NOMO-1 (cell line): ENCODE measurements around the gene KPNA6.
"Not testable (repeated sequence)": the region's sequence is repeated elsewhere in the genome, so short reads cannot be mapped to it uniquely, and the experiment has no call there.

Experiments
- DNase-seq, 2 experiments: peaks; one replicate each; lab custom pipeline; 2025; ENCODE audit not compliant: unreplicated experiment in 2 of 2; lab: John Stamatoyannopoulos, UW

KPNA6 gene

DNA sequence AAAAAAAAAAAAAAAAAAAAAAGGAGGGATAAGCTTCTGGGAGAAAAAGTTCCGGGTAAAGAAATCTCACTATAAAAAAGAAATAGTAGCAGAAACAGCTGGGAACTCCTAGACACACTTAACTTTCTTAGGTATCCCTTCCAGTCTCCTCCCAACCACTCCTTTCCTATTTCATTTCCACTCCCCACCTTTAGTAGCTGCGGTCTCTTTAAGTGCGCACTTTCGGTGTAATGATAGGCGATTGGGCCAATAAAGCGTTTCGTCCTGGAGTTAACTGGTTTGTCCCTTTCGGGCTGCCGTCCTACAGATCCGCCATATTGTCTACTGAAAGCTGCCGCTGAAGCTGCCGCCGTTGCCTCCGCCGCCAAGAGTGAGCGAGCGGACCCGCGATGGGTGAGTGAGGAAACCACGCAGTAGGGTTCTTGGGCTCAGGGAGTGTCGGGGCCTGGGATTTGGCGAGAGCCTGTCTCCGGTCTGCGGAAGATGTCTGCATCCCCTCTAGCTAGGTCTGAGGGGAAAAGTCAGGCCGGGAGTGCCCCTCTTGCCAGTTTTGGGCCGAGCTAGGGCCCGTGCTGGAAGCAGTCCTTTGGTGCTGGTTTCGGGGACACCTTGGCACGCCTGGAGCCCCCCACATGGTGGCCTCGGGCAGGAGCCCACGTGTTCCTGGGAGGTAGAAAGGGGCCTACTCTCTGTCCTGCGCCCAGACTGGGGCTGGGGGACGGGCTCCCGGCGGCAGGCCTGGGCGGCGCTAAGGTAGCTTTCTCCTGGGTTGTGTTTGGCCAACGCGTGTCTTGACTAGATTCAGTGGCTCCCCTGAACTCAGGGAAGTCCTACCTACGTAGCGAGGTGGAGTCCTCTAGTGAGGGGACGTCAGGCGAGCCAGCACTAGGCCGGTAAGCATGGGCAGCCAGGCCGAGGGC is at the start of gene KPNA6:
Gene KPNA6, plus strand, starts transcription at position 315 of the 920 bp plus-strand sequence. Its CDS starts 75 bp downstream, at position 390.
- DNase-seq: peak; percentile 91

DNA sequence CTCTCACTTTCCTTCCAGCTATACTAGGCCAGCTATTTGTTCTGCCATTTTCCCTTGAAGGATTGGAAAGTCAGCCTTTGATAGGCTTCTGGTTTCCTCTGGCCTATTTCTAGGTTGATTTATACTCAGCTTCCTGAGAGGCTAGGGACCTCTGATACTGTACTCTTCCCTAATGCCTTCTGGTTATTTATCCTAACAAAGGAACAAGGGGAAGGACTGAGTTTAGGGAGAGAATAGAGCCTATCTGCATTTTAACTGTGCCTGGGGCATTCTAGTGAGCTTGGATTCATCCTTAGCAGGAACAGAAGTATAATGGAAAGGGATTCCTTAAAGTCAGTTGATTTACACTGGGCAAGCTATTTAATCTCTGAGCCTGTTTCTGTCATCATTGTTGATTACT is 46.9 kb upstream of the KPNA6 start:
- DNase-seq: no peak

DNA sequence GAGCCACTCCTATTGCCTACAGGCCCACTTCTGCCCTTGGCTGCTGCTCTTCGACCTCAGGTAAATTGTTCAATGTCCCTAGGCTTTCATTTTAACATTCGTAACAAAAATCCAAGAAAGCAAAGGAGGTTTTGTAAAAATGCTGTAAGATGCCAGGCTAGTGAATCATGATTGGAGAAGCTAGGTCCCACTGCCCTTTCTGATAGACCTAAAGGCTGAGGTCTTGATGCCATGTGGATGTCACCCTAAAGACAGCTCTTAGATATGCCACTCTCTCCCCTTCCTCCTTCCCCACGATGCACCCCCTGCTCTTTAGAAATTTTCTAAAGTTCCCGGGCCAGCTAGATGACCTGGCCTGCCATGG is 45.0 kb upstream of the KPNA6 start:
- no peak for DNase-seq

DNA sequence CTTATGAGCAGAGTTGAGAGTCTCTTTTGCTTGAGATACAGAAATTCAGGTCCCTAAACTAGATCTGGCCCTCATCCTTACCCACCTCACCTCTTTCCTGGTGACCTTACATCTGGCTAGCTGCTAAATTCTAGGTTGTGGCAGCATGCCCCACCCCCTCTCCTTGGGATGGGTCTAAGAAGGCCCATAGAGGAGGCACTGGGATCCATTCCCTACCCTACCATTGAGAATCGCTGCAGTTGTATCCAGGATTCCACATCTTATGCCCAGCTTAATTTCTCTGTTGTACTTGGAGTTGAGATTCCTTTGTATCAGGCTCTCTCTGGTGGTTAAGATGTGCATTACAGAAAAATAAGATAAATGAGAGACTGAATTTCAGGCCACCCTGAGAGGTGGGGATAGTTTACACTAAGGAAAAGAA is 44.6 kb upstream of the KPNA6 start:
- peak; percentile 13 to 57 for DNase-seq

DNA sequence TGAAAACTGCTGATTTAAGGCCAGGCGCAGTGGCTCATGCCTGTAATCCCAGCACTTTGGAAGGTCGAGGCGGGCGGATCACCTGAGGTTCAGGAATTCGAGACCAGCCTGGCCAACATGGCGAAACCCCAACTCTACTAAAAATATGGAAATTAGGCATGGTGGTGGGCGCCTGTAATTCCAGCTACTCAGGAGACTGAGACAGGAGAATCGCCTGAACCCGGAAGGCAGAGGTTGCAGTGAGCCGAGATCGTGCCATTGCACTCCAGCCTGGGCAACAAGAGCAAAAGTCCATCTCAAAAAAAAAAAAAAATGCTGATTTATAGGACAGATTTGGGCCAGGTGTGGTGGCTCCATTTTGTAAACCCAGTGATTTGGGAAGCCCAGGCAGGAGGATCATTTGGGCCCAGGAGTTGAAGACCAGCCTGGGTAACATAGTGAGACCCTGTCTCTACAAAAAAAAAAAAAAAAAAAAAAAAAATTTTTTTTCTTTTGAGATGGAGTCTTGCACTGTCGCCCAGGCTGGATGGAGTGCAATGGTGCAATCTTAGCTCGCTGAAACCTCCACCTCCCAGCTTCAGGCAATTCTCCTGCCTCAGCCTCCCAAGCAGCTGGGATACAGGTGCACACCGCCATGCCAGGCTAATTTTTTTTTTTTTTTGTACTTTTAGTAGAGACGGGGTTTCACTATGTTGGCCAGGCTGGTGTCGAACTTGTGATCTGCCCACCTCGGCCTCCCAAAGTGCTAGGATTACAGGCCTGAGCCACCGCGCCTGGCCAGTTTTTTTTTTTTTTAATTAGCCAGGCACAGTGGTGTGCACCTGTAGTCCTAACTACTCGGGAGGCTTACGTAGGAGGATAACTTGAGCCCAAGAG is 42.0 kb upstream of the KPNA6 start:
- DNase-seq: peak in 1 of 2 experiments; percentile 10

DNA sequence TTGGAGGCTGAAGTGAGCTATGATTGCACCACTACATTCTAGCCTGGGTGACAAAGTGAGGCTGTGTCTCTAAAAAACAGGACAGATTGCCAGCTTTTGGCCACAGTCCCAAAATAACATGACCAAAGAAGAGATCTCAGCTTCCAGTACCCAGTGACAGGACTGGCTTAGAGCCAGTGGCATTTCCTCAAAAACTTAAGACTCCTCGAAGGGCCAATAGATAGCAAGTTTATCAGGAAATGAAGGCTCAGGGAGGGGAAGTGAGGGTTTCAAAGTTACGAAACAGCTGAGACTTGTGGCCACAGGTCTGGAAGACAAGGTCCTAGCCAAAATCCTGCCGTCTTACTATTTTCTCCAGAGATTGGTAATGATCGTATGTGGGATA is 41.4 kb upstream of the KPNA6 start:
- DNase-seq: peak; percentile 91 to 98

DNA sequence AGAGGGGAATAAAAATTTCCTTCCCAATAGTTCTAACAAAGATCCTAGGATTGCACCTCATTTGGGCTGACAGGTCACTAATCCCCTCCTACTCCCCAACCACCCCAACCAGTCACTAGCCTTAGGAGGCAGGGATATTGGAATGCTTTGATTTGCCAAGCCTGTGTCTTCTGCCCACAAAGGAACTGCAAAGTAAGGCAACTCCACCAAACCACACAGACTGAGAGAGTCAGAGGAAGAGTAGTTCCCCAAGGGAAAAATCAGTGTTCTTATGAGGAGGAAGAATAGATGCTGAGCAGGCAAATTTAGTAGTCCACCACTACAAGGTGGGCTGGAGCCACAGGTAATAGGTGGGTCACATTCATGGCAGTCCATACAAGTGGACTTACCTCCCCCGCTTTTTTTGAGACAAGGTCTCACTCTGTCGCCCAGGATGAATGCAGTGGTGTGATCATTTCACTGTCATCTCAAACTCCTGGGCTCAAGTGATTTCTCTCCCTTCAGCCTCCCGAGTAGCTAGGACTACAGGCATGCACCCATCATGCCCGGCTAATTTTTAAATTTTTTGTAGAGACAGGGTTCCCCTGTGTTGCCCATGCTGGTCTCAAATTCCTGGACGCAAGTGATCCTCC is 38.8 kb upstream of the KPNA6 start:
- no peak for DNase-seq

DNA sequence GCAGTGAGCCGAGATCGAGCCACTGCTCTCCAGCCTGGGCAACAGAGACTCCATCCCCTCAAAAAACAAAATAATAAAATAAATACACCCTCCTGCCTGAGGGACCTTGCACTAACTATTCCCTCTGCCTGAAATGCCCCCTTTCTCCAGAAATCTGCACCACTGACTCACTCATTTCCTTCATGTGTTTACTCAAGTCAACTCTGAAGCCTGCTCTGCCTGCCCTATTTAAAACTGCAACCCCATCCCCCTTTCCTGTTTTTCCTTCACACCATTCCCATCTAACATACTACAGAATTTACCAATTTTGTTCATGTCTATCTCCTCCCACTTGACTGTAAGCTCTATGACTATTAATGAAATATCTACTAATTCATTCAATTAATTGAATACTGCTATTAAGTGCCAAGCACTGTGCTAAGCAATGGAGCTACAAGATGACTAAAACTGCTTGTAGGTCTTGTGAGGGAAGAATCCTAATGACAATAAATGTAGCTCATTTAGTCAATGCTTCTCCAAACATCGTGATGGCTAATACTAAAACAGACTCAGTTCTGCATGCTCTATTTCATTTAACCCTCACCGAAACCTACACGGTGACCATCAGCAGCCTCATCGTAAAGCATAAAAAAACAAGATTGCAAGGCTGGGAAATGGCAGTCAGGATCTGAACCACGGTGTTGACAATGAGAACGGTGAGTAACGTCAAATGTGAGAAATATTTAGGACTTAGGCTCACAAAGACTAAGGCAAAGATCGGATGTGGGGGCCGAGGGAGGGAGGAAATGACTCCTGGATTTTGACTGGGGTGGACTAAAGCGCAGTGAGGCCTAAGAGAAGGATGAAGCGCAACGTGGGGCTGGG is 35.9 kb upstream of the KPNA6 start:
- DNase-seq: peak; percentile 42 to 53

DNA sequence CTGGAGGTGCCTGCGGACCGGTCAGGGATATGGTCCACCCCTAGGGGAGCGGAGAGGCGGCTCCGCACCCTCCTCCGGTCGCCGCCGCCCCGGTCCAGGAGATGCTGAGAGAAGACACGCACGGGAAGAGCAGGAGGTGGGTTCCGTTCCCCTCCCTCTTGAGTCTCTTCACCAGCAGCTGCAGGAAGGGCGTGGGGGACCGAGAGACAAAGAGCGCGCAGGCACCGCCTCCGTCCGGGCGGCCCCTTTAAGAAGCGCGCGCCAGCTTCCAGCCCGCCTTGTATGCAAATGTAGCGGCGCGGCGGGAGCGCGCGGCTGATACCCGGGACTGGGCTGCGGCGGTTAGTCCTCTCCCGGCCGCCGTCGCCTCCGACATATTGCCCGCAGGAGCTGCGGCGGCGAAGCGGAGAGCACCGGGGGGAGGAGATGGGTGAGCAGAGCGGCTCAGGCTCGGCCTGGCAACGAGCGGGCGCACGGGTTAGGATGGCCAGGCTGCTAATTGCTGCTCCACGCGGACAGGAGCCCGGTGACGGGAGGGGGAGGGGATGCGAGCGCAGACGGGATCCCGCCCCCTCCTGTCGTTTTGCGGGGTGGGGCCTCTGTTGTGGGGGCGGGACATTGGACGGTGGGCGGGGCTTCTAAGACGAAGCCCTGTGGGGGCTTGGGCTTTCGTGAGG is 35.1 kb upstream of the KPNA6 start, which contains the start of gene TMEM39B:
Gene TMEM39B, plus strand, starts transcription at position 318 of the 677 bp plus-strand sequence. Its CDS starts 109 bp downstream, at position 427.
- DNase-seq: peak; percentile 95 to 97

DNA sequence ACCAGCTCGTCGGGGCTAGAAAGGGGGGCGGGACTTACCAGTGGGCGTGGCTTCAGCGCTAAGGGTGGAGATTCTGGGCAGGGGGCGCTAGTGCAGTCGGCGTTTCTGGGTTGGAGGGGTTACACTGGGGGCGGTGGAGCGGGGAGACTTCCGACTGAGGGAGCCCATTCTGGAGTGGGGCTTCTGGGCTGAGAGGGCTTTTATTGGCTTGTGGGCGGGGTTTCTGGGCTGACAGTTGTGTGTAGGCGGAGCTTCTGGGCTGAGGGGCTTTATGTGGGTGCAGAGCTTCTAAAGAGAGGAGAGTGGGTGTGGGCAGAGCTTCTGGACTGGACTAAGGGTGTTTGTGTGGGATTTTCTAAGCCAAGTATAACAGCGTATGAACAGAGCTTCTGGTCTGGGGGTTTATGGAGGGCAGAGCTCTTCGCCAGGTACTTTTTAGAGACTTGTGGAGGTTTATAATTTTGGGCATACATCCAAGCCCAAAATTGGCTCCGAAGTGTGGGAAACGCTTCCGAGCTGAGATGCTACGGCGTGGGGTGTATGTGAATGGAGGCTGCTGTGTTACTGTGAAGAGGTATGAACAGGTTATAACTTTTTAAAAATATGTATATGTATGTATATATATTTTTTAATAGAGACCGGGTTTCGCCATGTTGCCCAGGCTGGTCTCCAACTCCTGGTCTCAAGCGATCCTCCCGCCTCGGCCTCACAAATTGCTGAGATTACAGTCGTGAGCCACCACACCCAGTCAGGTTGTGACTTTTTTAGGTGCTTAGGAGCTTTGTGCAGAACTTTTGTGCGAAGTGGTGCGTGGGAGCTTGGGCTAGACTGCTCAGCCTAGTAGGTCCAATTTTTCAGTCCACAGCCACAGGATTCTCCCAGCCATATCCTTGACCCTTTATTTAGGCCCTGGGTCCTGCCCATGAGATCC is 34.3 kb upstream of the KPNA6 start:
- no peak for DNase-seq

DNA sequence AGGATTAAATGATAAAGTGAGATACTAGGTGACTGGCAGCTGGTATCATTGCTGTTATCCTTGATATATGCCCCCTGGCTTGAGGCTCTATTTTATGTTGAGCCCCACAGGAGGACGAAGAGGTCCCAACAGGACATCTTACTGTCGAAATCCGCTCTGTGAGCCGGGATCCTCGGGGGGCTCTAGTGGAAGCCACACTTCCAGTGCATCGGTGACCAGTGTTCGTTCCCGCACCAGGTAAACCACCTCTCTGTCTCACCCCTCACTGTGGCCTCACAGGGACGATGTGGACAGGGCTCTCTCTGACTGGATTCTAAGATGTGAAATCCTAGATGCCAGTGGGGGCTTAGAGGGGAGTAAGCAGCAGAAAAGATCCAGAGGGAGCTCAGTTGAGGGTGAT is 33.0 kb upstream of the KPNA6 start:
- no peak for DNase-seq

DNA sequence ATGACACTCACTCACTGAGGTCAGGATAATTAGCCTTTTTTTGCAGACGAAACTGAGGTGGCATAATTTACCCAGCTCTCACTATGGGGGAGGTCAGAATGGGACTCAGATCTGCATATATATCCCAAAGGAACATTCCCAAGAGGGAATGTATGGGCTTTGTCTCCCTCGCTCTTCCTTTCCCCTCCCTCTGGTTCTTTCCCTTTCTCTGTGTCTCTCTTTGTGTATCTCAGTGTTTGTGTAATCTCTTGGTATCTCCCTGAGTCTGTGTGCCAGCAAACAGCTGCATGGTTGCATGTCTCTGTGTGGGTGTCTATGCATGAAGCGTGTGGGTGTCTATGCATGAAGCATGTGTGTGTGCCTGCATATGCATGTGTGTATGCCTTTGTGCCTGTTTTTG is 30.4 kb upstream of the KPNA6 start:
- DNase-seq: no peak

DNA sequence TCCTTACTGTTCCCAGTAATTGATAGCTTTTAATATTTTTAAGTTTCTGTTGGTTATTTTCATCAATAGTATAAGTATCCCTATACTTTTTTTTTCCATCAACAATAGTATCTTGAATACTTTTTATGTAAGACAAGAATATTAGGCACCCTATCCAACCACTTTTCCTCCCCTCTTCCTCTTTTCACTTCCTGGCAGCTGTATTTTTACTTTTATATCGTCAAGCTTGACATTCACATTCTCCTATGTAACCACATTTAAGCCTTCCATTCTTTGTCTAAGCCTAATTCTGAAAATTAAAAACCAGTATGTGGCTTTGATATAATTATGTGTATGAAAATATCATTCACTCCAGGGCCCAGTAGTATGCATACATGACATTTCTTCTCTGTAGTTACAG is 25.8 kb upstream of the KPNA6 start:
- DNase-seq: no peak

DNA sequence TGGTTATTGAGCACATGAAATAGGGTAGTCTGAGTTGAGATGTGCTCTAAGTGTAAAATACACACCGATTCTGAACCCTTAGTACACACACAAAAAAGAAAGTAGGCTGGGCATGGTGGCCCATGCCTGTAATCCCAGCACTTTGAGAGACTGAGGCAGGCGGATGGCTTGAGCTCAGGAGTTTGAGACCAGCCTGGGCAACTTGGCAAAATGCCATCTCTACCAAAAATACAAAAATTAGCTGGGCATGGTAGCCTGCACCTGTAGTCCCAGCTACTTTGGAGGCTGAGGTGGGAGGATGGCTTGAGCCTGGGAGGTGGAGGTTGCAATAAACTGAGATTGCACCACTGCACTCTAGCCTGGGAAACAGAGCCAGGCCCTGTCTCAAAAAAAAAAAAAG is 21.5 kb upstream of the KPNA6 start:
- DNase-seq: not testable (repeated sequence)

DNA sequence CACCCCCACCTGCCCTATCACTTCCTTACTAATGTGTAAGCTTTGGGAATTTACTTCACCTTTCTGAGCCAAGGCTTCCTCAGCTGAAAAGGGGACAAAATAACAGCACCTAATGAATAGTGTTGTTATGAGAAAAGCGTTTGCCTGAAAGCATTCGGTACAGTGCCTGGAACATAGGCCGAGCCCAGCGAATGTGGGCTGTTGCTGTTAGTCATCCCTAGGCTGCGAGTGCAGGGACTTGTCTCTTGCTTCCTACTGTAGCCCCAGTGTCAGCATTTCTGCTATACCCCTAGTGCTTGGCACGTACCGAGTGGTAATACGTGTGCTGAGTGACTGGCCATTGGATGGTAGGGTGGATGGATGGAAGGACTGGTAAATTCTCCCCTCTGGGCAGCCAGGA is 16.7 kb upstream of the KPNA6 start:
- no peak for DNase-seq

DNA sequence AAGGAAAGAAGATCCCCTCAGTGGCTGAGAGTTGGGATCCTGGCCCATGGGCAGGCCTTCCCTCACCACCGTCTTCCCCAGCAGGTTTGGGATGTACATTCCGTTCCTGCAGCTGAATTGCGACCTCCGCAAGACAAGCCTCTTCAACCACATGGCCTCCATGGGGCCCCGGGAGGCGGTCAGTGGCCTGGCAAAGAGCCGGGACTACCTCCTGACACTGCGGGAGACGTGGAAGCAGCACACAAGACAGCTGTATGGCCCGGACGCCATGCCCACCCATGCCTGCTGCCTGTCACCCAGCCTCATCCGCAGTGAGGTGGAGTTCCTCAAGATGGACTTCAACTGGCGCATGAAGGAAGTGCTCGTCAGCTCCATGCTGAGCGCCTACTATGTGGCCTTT is 16.3 kb upstream of the KPNA6 start:
- no peak for DNase-seq

DNA sequence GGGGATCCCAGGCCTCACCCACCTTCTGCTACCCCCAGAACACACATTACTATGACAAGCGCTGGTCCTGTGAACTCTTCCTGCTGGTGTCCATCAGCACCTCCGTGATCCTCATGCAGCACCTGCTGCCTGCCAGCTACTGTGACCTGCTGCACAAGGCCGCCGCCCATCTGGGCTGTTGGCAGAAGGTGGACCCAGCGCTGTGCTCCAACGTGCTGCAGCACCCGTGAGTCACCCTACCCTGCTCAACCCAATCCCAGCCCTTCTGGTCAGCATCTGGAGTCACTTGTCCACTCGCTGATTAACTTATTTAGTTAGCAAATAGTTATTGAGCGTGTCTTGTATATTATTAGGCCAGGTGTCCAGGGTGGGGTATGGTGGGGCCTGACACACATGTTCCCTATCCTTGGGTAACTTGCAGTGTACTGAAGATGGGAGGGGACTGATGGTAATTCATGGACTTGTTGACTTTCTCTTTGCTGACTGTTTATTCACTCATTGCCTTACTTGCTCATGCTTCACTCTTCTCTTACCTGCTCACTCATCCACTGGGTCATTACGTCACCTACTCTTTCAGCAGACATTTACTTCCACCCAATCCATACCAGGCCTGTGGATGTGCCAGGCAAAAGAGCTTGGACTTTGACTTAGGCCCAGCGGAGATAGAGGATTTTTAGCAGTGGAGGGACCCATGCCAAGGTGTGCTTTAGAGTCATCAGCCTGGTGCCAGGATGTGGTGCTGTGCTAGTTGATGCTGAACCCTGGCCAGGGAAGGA is 12.9 kb upstream of the KPNA6 start:
- DNase-seq: no peak

DNA sequence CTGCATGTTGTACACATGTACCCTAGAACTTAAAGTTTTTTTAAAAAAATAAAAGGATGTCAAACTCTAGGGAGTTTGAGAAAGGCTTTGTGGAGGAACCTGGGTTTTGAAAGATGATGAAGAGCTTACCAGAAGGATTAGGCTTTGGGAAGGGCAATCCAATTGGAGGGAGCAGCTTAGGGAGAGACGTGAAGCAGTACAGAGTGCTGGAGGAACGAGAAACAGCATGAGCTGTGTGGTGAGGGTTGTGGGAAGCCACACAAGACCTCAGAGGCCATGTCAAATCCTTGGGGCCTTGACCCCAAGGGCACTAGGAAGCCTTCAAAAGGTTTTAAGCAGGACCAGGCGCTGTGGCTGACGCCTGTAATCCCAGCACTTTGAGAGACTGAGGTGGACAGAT is 8.4 kb upstream of the KPNA6 start:
- no peak for DNase-seq
